NCI-H748 (cell line): ENCODE results near the gene CEACAM18.
"Not testable (repeated sequence)": the region's sequence is repeated elsewhere in the genome, so short reads cannot be mapped to it uniquely, and the experiment has no call there.

Experiments
- DNase-seq: peaks from one replicate; lab custom pipeline; 2025; ENCODE audit not compliant: unreplicated experiment; lab: John Stamatoyannopoulos, UW

Gene CEACAM18

DNA sequence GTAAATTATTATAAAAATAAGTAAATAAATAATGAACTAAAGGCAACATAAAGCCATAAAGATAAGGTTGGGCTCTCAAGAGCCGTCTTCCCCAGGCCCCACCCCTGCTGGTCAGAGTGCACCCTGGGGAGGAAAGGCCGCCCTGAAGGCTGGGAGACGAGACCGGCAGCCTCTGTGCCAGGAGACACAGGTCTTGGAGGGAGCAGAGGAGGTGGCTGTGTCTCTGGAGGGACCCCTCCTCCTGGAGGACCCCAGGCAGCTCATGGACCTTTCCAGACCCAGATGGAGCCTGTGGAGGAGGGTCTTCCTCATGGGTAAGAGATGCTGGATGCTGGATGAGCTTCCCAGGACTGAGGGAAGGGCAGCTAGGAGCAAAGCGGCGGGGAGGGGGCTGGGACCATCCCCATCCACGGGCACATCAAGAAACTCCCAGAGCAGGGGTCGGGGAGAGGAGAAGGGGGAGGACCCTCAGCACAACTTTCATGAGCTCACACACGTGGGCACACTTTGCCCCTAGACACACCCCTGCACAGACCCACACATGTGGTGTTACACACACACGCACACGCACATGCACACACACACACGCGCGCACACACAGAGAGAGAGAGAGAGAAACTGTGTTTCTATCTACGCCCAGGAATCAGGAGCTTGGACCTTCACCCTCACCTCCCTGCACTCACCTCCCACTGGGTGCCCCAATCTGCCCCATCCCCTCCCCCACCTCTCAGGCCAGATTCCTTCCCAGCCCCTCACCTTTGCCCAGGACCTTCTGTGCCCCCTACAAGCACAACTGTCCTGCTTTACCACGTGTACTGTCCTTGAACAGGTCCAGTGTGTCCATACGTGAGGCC is at the start of gene CEACAM18:
TSS of gene CEACAM18 (plus strand) at position 159 of the 854 bp plus-strand sequence.
- no peak for DNase-seq

DNA sequence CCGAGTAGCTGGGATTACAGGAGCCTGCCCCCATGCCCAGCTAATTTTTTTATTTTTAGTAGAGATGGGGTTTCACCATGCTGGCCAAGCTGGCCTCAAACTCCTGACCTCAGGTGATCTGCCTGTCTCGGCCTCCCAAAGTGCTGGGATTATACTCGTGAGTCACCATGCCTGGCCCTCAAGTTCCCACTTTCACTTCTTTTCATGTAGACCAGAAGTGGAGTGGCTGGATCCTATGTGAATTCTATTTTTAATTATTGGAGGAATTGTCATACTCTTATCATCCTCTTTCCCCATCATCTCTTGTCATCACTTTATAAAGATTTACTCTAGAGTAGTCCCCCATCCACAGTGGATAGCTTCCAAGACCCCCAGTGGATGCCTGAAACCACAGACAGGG is 48.1 kb upstream of the CEACAM18 start:
- DNase-seq, result no peak

DNA sequence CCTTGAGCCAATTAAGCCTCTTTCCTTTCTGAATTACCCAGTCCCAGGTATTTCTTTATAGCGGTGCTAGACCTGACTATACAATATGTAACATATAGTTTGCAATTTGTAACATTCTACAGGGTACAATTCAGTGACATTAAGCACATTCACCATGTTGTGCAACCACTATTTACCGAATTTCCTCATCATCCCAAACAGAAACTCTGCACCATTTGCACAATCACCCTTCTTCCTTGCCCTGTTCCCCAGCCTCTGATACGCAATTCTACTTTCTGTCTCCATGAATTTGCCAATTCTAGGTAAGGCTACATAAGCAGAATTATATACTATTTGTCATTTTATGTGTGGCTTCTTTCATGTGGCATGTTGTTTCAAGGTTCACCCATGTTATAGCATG is 47.2 kb upstream of the CEACAM18 start:
- DNase-seq, result no peak

DNA sequence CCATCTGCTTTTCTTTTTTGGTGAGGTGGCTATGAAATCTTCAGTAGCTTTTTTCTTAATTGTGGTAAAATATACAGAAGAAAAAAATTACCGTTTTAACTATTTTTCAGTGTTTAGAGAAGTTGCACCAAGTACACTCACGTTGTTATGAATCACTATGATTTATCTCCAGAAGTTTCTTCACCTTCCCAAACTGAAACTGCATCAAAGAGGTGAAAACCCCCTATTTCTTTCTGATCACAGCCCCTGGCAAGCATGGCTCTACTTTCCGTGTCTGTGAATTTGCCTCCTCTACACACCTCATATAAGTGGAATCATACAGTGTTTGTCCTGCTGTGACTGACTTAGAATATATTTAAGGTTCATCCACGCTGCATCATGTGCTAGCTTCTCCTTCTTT is 45.3 kb upstream of the CEACAM18 start:
- DNase-seq, result no peak

DNA sequence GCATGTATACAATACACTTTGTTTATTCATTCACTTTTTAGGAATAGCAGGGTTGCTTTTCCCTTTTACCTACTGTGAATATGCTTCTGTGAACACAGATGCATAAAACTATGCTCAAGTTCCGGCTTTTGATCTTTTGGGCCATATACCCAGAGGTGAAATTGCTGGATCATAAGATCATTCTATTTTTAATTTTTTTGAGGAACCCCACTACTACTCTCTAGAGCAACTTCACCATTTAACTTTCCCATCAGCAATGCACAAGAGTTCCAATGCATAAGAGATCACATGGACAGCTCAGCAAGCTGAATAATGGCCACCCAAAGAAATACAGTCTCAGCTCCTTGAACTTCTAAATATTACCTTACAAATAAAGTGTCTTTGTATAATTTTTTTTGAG is 43.9 kb upstream of the CEACAM18 start:
- no peak for DNase-seq

DNA sequence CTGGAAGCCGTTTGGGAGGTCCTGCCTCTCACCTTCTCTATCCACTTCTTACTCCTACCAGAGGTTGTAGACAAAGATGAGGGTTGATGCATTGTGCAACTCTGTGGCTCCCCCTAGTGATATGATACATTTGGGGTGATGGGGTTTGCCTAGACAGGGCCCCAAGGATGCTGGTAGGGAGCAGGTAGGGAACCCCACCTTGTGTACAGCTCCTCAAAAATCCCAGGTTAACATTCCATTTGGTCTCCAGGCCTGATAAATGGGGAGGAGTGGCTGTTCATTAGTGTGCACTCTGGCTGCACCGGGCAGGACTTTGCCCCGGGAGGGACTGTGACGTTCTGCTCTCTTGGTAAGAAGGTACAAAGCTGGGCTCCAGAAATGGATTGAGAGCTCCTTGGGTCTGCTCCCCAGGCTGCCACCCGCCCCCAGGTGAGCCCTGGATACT is 39.3 kb upstream of the CEACAM18 start:
- DNase-seq, result no peak

DNA sequence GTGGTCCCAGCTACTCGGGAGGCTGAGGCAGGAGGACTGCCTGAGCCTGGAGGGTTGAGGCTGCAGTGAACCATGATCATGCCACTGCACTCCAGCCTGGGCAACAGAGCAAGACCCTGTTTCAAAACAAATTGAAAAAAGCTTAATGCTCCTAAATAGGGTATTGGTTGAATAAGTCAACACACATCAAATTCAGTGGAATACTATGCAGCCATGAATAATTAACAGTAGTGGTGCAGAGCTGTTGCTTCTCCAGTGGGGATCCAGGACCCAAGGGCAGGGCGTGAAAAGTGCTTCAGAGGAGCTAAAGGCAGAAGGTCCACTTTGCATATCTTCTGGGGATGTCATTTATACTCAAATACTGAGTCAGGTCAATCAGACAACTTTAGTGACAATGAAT is 38.3 kb upstream of the CEACAM18 start:
- DNase-seq, result no peak

DNA sequence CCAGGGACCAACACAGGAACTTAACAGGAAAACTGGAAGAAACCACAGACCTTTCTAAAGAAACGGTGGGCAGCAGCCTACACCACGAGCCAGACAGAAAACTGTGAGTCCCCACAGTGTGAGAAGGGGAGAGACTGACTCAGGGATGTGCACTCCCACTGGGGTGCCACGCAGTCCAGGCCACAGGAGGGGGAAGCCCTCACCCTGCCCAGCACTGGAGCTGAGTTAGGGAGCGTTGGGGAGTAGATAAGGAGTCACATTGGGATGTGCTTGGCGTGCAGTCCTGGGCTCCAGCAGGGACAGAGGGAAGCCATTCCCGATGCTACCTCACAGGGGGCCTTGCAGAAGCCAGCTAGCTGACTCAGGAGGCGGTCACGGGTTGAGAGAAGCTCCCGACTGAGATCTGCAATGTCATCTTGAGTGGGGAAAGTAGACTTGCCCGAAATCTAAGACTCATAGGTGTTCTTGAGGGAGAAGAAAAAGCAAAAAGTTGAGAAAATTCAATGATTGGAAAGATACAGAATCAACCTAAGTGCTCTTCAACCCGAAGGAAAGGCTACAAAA is 37.4 kb upstream of the CEACAM18 start:
- DNase-seq, result no peak

DNA sequence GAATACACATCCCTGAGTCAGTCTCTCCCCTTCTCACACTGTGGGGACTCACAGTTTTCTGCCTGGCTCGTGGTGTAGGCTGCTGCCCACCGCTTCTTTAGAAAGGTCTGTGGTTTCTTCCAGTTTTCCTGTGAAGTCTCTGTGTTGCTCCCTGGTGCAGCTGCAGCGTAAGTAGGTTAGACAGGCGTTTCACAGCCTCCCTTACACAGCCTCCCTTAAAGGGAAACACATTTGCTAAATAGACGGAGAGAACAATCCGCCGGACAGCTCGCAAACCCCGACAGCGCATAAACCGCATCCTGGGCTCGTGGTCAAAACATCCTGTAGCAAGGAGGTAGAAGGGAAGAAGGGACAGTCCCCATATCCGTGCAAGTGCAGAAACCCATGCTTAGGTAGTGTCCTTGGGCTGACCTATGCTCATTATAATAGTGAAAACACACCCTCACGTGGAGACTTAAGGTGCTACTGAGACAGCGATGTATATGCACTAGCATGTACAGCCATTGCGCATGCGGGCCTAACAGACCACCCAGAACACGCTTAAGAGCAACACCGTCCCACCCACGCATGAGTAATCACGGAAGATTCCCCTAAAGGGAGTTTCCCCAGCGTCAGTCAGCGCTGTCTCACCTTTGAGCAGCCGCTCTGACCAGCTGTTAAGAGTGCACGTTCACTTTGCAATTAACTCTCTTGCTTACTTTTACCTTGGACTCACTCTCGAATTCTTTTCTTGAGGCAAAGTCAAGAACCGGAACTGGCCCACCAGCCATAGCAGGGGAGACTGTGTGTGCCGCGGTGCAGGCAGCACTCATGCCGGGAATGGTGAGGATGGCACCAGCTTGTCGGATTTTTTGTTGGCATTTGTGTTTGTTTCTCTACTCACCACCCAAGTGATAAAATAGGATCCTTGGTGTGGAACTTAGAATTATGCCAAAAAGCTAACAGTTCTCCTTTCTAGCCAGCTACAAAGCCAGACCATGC is 36.6 kb upstream of the CEACAM18 start:
- no peak for DNase-seq

DNA sequence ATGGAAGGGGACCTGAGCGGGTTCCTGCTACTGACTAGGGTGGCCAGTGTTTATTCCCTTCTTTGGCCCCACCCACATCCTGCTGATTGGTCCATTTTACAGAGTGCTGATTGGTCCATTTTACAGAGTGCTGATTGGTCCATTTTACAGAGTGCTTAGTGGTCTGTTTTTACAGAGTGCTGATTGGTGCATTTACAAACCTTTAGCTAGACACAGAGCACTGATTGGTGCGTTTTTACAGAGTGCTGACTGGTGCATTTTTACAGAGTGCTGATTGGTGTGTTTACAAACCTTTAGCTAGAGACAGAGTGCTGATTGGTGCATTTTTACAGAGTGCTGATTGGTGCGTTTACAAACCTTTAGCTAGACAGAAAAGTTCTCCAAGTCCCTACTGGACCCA is 30.8 kb upstream of the CEACAM18 start:
- DNase-seq, result not testable (repeated sequence)

DNA sequence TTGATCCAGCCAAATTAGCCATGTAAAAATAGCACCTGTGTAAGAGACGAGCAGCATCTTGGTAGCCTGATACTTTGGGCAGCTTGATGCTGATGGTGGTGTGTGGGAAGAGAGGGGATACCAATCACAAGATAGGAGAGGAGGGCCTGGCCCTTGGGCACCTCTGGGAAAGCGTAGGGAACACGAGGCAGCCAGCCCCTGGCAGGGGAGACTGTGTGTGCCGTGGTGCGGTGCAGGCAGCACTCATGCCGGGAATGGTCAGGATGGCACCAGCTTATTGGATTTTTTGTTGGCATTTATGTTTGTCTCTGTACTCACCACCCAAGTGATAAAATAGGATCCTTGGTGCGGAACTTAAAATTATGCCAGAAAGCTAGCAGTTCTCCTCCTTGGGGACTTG is 30.3 kb upstream of the CEACAM18 start:
- no peak for DNase-seq

DNA sequence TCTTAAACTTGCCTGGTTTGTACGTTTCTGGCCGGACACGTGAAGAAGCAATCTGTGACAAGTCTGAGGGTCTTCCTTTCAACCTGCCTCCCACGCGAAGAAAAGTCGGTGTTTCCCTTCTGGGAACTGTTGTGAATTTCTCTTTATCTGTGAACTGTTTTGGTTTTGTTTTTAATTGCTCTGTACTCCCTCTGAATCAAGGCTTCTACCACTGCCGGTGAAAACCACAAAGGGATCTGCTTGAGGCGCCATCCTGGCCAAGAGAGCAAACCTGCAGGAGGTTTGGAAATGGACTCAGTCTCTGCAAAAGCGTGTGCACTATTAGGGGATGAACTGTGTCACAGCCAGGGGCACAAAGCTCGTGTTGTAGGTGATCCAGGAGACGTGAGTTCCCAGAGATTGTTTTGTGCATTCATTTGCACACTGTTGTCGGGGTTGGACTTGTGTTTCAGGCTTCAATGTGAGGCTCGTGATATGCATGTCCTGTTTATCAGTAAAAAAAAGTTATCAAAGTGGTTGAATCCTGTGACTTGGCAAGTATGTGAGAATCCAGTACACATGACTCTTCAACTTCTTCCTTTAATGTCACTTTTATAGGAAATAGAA is 29.8 kb upstream of the CEACAM18 start:
- DNase-seq, result no peak

DNA sequence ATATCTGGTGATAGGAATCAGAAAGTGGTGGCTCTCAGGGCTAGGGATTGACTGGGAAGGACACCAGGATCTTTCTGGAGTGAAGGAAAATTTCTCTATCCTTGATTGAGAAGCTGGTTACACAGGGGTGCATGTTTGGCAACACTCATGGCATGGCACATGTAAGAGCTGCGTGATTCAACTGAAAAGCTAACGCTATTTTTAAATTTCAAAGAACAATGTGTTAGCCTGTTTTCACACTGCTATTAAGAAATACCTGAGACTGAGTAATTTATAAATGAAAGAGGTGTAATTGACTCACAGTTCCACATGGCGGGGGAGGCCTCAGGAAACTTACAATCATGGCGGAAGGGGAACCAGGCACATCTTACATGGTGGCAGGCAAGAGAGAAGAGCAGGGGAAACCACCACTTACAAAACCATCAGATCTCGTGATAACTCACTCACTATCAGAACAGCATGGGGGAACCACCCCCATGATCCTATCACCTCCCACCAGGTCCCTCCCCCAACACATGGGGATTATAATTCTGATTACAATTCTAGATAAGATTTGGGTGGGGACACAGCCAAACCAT is 27.5 kb upstream of the CEACAM18 start:
- no peak for DNase-seq

DNA sequence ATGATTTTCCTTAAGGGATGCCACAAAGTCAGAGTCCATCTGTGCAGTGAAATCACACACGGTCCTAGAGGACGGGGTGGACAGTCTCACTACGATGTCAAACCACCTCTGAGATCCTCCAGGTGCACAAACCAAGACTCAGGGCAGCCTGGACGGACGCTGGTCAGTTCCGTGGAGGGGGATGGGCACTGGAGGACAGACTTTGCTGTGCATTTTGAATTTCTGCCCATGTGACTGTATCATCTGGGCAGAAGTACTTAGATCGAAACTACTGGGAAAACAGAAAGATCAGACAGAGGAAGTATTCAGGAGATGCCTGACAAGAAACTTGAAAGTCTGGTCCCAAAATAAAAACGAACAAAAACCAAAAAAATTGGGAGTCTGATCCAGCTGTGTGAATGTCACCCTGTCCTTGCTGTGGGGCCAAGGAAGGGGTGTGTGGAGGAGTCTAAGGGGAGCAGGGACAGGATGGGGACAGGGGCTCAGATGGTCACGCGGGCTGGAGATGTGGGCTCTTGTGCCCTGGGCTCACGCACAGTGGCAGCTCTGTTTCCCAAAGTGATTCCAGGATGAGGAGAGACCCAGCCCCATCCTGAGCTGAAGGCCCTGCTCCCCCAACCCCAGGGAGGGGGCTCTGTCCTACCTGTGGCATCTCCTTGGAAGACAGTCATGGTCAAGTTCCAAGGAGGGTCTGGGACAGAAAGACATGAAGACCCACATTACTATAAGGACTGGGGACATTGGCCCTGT is 21.6 kb upstream of the CEACAM18 start:
- no peak for DNase-seq

DNA sequence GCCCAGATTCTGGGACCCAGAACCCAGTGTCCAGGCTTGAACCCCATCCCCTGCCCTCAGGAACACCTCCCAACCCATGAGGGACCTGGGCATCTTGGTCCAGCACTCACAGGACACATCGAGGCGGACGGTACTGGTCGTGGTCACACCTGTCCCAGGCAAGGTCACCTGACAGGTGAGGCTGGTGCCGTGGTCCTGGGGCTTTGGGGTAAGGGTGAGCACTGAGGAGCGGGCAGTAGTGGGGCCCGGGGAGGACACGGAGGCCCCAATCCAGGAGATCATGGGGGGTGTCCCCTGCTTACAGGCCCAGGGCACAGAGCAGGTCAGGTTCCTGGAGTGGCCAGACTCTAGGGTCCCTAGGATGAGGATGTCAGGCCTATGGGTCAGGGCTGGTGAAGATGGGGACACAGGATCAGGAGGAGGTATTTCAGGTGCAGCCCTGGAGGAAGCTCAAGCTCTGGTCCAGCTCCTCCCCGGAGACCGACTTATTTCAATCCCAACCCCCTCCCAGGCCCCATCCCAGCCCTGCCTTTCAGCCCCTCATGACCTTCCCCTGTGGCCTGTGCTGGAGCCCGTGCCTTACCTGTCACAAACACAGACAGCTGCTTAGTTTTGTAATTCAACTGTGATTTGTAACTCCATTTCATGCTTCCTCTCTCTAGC is 20.9 kb upstream of the CEACAM18 start:
- no peak for DNase-seq

DNA sequence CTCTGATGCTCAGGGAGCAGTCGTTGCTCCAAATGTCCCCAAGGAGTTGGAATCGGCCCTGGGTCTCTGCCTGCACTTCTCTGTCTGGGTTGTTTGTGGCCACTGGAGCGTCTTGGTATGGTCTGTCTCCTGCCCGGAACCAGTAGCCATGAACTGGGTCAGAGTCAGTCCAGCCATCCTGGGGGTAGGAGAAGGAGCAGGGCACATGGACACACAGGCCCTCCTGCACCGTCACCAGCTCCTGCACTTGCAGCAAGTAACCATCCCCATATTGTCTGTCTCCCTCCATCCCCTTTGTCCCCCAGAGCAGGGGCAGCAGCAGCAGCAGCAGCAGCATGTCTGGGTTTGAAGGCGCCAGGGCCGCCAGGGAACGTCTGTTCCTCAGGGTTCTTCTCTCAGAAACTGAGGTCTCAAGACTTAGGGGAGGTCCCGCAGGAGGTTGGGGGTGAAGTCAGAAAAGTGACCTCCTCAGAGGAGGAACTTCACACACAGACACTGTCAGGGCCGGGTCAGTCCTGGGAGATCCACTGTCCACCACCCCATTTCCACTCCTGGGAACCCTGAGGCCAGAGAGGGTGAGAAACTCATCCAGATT is 20.2 kb upstream of the CEACAM18 start, which contains the start of gene SIGLEC8:
TSS of gene SIGLEC8 (minus strand) at position 404 of the 595 bp plus-strand sequence. CDS start at position 337, 67 bp downstream.
- no peak for DNase-seq

DNA sequence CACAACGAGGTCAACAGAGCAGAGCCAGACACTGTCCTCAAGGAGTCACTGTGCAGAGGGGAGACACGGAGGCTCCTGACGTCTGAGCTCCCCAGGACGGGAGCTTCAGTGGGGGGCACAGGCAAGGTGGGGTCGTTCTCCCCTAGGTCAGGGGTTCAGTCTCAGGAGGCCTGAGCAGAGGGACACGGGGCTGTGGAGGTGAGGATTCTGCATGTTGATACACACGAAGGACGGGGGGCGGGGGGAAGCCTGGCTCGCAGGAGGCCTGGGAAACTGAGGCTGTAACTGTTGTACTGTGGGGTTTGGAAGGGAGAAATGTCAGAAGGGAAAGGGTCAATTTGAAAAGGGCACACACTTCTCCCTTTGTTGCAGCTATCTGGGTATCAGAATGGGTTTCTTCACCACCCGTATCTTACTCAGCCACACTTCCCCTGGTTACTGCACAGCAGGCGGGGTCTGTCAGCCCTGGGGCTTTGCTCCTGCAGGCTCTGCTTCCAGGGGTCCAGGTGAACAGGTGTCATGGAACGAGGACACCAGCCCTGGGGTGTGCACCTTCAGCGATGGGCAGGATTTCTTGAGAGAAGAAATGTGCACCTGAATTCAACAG is 19.3 kb upstream of the CEACAM18 start:
- no peak for DNase-seq

DNA sequence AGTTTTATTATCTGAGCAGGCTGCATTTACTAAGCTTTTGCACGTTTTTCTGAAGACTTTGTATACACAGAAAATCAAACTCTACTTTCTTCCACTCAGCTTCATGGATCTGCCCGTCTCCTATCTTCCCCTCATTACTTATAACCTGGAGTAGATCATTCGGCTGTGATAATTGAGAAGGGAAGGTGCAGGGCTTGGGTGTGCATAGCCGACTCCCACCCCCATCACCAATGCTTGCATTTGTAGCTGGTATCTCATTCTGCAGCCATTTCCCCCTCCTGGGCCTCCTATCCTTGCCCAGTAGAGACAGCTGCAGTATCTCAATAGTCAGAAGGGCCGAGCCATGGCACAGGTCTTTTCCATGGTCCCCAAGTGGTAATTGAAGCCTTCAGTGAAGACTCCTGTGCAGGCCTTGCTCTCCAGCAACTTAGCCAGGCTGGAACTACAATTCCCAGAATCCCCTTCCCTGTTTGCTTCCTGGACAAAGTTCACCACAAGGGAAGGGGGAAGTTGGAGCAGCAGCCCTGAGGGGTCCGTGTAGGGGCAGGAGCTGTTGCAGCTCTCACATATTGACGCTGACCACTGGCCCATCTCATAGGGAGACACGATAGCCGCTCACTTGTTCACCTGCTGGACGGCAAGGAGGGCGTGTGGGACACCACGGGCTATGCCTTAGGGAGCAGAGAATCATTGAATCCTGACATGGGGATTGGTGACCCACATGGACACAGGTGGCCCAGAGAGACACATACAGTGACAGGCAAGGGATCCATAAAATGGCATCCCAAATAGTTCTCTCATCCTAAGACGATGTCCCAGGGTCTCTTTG is 18.0 kb upstream of the CEACAM18 start:
- DNase-seq, result peak; percentile 16
